Activated CD8-positive, alpha-beta memory T cell treated with anti-CD3 and anti-CD28 coated beads, Interleukin-2, amount 50 U/mL, for 1 hour (primary cell): Measurements from ENCODE around the gene ATP6V1D.
"Not testable (repeated sequence)": the region's sequence is repeated elsewhere in the genome, so short reads cannot be mapped to it uniquely, and the experiment has no call there.

ENCODE experiments used
- DNase-seq: peaks from one replicate; pipeline ENCODE4 v3.0.0-alpha.2; 2020; ENCODE audit errors: extremely low read depth

Gene ATP6V1D

DNA sequence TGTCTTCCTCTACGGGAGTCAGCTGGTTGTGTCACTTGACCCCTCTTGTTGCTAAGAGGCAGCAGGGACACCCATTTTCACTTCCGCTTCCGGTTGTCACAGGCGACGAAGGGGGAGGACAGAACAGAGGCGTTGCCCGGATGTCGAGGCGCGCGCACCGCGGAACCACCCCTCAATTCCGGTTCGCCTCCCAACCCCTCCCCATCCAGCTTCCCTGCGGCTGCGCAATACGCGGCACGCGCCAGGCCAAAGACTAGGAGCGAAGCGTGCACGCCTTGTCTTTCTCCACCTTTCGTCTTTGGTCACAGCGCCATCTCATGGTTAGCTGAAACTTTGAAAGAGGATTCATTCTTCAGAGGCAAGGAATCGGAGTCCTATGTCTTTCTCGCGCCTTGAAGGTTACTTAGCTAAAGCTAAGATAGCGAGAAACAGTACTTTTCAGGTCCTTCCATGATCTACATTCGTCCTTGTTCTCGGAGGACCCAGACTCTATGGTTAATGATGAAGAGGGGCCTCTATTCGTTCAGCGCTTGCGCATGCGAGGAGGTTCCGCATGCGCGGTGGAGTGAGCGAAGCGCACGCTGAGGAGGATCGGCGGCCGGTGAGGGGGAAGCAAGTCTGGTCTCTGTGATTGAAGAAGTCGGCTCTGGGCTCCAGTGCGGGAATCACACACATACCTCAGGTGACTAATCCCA is at the start of gene ATP6V1D, which contains the start of gene EIF2S1:
TSS of gene ATP6V1D (minus strand) at position 30 of the 695 bp plus-strand sequence. CDS start 106 bp downstream, outside the sequence.
TSS of gene EIF2S1 (plus strand) at position 554 of the 695 bp plus-strand sequence. CDS start 4,440 bp downstream, outside the sequence.
- DNase-seq, result peak; percentile 95

DNA sequence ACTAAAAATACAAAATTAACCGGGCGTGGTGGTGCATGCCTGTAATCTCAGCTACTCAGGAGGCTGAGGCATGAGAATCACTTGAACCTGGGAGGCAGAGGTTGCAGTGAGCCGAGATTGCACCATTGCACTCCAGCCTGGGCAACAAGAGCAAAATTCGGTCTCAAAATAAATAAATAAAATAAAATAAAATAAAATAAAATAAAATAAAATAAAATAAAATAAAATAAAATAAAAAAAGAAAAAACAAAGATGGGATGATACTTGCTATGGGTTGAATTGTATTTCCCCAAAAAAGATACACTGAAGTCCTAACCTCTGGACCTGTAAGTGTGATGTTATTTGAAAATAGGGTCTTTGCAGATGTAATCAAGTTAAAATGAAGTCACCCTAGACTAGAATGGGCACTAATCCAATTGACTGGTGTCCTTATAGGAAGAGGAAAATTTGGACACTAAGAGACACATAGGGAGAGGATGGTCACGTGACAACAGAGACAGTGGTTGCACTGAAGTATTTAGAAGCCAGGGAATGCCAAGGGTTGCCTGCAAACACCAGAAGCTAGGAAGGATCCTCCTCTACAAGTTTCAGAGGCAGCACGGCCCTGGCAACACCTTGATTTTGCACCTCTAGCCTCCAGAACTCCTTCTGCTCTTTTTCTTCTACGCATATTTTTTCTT is 48.7 kb upstream of the ATP6V1D start:
- DNase-seq, result not testable (repeated sequence)

DNA sequence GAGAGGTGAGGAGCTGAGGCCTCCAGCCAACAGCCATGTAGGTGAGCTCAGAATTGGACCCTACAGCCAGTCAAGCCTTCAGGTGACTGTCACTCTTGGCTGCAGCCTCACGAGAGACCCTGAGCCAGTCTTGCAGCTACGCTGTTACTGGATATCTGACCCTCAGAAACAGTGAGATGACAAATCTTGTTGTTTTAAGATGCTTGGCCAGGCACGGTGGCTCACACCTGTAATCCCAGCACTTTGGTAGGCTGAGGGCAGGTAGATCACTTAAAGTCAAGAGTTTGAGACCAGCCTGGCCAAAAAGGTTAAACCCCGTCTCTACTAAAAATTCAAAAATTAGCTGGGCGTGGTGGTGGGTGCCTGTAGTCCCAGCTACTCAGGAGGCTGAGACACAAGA is 46.2 kb upstream of the ATP6V1D start:
- no peak for DNase-seq

DNA sequence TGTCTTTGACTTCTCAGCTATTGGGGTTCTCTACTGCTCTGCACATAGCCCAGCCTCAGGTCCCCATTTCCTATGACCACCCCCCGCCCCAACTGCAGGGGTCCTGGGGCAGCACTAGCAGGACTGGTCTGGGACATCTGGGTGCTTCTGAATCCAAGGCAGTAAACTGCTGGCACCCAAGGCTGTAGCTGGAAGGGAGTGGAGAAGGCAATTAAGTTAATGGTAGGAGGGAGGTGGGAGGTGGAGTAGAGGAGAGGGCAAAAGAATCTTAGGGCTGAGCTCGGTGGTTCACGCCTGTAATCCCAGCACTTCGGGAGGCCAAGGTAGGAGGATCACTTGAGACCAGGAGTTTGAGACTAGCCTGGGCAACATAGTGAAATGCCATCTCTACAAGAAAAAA is 40.8 kb upstream of the ATP6V1D start:
- no peak for DNase-seq

DNA sequence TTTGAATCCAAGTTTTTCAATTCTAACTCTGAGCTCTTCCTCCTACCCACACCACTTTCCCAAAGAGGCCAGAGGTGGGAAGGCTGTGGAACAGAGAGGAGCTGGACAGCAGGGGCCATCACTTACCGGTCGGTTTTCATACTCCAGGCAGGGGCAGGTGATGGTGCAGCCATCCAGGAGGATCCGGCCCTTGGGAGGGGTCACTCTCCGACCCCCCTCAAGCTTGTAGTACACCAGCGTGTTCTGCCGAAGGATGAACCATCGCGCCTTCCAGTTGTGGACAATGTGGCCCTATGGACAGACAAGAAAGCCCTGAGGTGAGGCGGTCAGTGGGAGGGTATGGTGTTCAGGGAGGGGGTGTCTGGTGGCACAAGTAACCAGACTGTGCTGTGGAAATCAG is 37.9 kb upstream of the ATP6V1D start:
- no peak for DNase-seq

DNA sequence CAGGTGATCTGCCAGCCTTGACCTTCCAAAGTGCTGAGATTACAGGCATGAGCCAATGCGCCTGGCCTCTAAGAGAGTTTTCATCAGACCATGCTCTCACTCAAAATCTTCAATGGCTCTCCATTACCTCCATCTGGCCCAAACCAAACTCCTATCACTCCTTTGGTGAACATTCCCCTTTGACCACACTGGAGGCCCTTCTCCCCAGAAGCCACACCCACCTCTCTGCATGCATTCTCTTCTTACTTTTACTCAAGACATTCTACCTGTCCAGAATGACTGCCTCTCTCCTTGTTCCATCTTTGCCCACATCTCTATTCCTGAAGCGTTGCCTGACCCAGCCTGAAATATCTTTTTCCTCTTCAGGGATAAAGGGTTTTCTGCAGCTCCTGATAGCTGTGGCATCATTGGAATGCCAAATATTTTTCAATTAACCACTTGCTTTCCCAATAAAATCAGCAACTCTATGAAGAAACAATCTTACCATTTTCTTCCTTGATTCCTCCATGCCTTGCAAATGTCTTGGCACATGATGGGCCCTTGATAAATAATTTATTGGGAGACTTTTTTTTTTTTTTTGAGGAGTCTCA is 36.9 kb upstream of the ATP6V1D start:
- no peak for DNase-seq

DNA sequence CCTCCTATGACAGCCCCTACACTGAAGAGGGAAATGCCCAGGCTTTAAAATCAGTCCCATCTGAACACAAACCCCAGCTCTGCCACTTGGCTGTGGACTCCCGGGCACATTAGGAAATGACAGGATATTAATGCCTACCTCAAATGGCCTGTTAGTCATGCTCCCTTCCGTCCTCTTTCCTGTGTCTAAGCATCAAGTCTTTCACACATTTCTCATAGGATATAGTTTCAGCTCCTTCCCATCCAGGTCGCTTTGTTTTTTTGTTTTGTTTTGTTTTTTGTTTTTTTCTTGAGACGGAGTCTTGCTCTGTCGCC is 36.2 kb upstream of the ATP6V1D start:
- no peak for DNase-seq

DNA sequence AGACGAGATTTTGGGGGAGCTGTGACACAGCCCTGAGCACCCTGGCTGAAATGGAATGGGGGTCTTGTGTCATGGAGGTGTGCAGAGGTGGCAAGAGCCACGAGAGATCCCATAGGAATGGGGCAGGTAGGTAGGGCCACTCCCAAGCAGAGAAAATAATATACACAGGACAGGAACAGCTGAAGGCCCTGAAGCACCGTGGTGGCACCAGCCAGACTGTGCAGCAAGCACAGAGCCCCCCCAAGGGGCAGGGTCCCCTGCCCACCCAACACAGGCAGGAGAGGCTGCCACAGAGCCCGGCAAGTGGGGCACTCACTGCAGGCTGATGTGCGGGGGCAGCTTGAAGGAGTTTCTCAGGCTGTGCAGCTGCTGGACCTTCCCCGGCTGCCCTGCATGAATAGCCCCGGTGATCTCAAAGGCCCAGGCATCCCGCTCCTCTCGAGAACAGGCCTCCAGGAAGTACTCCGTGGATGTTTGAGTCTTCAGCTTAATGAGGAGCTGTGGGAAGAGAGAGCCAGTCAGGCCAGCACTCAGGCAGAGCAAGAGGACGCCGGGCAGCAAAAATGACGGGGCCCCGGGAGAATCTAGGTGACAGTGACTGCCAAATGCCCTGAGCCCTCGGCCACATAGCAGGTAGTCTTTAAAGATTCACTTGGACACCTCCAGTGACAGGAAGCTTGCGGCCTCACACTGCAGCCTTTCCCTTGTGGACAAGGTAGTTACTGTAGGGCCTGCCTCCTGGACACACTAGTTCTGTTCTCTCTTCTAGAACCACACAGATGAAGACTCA is 35.7 kb upstream of the ATP6V1D start:
- no peak for DNase-seq

DNA sequence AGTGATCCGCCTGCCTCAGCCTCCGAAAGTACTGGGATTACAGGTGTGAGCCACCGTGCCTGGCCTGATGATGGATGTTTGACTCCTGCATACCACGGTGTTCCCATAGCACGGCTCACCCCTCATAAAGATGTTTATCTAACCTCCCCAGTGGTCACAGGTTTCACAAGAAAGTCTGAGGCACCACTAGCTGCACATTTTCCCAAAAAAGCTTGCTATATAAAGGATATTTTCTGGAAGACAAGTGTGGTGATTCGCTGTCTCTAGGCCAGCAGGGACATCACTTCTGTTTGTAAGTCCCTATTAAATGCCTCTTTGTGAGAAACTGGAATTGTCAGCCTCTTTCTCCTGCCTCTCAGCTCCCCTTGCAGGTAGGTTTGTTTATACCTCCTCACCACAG is 34.1 kb upstream of the ATP6V1D start:
- DNase-seq, result no peak

DNA sequence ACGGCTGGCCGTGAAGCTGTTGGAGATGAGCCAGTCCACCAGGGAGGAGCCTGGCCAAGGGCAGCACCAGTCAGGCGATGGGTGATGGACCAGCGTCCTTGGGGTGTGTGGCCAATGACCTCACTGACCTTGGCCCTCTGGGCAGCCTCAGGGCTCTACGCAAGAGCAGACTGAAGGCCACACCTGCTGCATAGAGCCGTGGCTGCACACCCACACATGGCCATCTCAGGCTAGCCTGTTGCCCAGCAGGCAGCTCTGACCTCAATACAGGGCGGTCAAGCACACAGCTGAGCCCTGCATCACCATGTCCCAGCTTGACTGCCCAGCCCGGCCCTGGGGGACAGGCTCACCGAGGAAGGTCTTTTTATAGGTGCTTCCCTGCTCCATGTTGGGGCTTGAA is 33.2 kb upstream of the ATP6V1D start:
- no peak for DNase-seq

DNA sequence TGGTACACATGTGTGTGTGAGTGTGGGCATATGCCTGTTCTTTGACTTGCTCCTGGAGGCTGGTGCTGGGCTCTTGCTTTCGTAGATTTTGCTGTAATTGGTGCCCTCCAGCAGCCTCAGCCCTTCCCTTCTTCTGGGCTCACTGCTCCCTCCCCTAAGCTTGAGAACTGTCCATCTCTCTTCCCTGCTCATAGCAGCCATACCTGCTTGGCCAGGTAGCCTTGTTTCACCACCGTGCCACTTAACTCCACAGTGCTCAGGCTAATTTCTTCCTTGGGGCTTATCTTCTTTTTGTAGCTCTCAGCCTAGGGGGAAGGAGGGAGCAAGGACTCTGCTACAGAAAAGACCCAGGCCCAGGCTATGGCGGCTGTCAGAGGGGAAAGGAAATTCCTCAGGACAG is 32.5 kb upstream of the ATP6V1D start:
- DNase-seq, result no peak

DNA sequence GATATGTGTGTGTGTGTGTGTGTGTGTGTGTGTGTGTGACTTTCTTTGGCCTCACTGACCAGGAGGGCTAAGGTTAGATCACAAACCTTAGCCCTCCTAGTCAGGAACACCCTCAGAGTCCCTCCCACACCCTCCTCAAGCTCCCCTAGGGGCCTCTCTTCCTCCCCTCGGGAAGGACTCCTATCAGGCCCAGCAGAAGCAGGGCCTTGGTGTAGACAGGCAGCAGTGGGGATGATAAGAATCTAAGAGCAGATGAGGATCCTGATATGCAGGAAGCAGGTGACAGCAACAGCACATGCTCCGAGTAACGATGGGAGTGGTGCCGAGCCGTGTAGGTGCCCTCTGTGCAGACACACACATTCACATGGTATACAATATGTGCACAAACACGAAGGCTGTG is 31.7 kb upstream of the ATP6V1D start:
- no peak for DNase-seq

DNA sequence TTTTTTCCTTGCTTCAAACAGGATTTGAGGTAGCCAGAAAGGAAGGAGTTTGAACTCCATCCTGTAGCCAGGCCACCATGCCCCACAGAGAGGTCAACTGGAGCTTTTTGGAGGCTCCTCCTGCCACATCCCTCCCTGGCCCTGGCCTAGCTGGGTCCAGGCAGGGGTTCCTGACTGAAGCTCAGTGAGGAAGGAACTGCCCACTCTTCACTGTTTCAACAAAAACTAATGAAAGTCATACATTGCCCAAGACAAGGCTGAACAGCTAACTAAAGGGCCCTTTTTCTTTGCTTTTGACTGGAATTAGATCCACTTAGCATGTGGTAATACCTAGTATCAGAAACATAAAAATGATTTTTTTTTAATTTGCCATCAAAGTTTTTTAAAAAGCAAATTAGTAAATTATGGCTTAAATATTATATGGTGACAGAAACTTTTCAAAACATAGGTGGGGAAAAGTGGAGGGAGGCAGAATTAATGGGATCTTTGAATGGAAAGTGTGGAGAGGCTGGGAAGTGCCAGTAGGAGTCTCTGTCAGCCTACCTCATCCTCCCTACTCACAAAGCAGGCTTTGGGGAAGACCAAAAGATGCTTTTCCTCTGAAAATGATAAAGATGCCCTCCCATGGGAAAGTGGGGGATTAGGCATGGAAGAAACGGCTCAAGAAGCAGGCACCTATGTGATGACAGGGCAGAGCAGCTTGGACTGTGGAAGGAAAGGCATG is 30.4 kb upstream of the ATP6V1D start:
- DNase-seq, result no peak

DNA sequence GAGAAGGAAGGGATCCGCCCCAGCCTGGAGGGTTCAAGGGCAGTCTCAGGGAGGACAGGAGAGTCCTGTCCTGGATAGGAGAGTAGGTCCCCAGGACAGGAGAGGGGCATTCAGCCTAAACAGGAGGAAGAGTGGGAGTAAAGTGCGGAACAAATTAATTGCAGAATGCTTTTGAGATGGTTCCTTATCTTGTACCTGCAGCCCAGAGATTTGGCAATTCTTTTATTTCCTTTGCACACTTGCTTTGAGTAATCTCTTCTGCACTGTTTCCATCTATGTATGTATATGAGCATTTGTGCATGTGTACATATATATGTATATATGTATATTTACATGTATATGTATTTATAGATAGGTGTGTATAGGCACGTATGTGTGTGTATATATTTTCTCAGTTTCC is 29.7 kb upstream of the ATP6V1D start:
- DNase-seq, result no peak

DNA sequence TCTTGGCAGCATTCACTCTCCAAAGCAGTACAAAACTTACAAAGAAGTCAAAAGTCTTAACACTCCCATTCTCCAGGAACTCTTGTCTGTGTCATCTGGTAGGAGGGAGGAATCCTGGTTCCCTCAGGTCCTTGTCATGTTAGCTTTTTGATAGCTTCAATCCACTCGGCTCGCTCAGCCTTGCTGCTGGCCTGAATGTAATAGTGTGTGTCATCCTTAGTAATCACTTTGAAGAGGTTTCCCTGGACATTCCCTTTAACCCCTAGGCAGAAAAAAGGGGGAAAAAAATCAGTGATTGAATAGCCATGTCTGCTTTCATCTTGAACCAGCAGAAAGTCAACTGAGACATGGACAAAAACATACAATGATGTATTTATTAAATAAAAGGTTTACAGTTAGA is 27.6 kb upstream of the ATP6V1D start:
- no peak for DNase-seq

DNA sequence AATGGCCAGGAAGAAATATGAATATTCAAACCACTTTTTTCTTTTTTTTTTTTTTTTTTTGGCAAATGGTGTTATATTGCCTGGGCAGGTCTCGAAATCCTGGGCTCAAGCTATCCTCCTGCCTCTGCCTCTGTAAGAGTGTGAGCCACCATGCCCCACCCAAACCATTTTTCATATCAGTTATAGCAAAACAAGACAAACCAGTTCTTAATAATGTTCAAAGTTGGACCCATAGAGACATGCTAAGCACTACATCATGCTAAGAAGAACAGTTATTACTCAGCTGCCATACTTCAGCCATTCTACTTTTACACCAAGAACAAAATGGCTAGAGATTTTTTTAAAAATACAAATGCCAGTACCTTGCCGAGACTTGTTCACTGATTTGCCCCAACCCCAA is 26.0 kb upstream of the ATP6V1D start:
- no peak for DNase-seq

DNA sequence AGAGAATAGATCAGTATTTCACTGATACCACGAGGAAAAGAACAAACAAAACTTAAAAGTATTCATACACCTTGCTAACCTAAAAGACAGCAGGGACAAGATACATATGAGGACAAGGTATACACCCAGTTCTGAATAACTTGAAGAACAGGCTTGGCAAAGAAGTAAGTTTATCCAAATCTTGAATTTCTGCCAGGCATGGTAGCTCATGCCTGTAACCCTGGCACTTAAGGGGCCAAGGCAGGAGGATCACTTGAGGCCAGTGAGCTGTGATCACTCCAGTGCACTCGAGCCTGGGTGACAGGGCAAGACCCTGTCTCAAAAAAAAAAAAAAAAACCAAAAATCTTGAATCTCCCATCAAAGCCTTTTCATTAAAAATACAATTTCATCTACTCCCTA is 25.5 kb upstream of the ATP6V1D start:
- no peak for DNase-seq

DNA sequence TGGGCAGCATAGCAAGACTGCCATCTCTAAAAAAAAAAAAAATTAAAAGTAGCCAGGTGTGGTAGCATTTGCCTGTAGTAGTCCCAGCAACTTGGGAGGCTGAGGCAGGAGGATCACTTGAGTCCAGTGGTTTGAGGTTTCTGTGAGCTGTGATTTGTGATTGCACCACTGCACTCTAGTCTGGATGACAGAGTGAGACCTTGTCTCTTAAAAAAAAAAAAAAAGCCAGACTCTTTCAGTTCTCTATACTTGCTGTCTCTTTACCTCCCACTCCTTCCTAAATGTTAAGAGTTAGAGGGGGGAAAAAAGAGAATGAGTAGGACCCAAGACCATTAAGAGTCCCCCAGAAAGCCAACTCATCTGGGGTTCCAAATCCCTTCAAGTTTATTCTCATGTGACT is 18.3 kb upstream of the ATP6V1D start:
- no peak for DNase-seq

DNA sequence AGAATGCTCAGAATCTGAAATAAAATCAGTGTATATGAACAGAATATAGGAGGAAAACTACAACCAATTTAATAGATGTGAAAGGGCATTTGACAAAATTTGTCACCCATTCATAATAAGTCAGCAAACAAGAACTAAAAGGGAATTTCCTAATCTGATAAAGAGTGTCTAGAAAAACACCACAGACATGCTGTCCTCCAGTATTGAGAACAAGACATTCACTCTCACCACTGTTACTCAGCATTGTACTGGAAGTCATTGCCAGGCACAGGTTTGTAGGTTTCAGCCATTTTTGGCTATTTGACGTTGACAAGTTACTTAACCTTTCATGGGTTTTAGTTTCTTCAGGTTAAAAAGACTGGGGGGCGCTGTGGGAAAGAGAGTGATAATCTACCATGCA is 13.7 kb upstream of the ATP6V1D start:
- DNase-seq, result no peak

DNA sequence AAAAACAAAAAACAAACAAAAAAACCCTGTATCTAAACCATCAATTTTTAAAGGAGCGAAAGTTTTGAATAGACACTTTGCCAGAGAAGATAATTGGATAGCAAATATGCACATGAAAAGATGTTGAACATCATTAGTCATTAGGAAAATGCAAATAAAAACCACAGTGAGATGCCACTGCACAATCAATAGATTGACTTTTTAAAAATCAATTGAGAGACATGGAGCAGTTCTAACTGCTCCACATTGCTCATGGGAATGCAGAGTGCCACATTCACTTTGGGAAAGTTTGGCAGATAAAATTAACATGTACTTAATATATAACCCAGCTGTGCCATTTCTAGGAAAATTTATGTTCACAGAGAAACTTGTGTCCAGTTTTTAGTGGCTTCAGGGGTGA is 13.2 kb upstream of the ATP6V1D start:
- no peak for DNase-seq

DNA sequence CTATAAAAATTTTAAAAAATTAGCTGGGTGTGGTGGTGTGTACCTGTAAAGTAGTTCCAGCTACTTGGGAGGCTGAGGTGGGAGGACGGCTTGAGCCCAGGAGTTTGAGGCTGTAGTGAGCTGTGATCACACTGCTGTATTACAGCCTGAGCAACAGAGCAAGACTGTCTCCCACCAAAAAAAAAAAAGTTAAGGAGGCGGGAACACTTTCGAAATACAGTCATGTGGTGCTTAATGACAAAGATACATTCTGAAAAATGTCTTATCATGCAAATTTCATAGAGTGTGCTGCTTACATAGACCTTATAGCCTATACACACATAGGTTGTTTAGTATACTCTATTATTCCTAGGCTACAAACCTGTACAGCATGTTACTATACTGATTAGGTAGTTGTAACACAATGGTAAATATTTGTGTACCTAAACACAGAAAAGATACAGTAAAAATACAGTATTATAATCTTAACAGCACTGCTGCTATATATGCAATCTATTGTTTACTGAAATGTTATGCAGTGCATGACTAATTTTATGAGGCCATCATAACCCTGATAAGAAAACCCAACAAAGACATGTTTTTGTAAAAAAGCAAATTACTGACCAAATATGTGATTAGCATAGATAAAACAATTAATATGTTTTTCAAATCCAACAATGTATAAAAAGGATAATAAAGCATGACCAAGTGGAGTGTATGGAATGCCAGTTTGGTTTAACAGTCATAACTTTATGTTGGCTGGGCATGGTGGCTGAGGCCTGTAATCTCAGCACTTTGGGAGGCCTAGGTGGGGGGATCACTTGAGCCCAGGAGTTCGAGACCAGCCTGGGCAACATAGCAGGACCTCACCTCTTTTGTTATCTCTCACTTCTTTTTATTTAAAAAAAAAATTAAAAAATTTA is 11.9 kb upstream of the ATP6V1D start:
- DNase-seq, result no peak
